Activated naive CD4-positive, alpha-beta T cell treated with anti-CD3 and anti-CD28 coated beads, Interleukin-2, amount 10 ng/mL, durations not matched to agents 7 days and 5 days (primary cell): ENCODE data around the gene TMEM229B.

Source experiments
- CTCF ChIA-PET: fragments of 350-600 bp; sonication (Branson Sonifier 250); formaldehyde crosslinking; loops from one replicate; lab custom pipeline; 2021; ENCODE audit warnings: antibody characterized with exemption; lab: Charles Lee
- DNase-seq: peaks from one replicate; pipeline ENCODE4 v3.0.0-alpha.2; 2020
- H3K27ac Mint-ChIP-seq: one replicate; pipeline ENCODE4 v1.8.0; 2021; ENCODE audit warnings: mild to moderate bottlenecking, moderate library complexity, mixed read lengths
- H3K27me3 Mint-ChIP-seq: one replicate; pipeline ENCODE4 v1.8.0; 2021; ENCODE audit warnings: mild to moderate bottlenecking, mixed read lengths
- H3K36me3 Mint-ChIP-seq: one replicate; pipeline ENCODE4 v1.8.0; 2021; ENCODE audit warnings: mixed read lengths
- H3K4me1 Mint-ChIP-seq: one replicate; pipeline ENCODE4 v1.8.0; 2021; ENCODE audit warnings: mixed read lengths
- H3K4me3 Mint-ChIP-seq: one replicate; pipeline ENCODE4 v1.8.0; 2021; ENCODE audit warnings: mild to moderate bottlenecking, moderate library complexity, mixed read lengths
- H3K9me3 Mint-ChIP-seq: one replicate; pipeline ENCODE4 v1.8.0; 2021; ENCODE audit warnings: mixed read lengths

Gene TMEM229B

GRCh38 chr14:67524634-67524963 lies 36.1 kb upstream of the TMEM229B start:
- no peaks in the 10 kb centered on the region for H3K36me3 Mint-ChIP-seq
- H3K27me3 Mint-ChIP-seq, result peaks cover 82% of the 10 kb centered on the region
- H3K4me1 Mint-ChIP-seq, result no peaks in the 10 kb centered on the region
- no peaks in the 10 kb centered on the region for H3K9me3 Mint-ChIP-seq
- no peak overlapping the region for H3K4me3 Mint-ChIP-seq
- H3K27ac Mint-ChIP-seq, result no peak overlapping the region
- CTCF ChIA-PET, result interaction anchor here (2.7 to 5.3 kb wide), 5 partner anchors 9 to 180 kb away, joined by 9 to 79 read pairs (median 33); partner anchors contain the start of gene PLEKHH1
- no peak for DNase-seq

- Mint-ChIP-seq H3K9me3 (no peaks in the 10 kb centered on the region), H3K27me3 (peaks cover 82% of the 10 kb centered on the region)
- CTCF ChIA-PET, result interaction anchor here (2.7 to 5.3 kb wide), 4 partner anchors 10 to 180 kb away, joined by 9 to 79 read pairs (median 24); partner anchors contain the start of gene PLEKHH1
Measured at GRCh38 chr14:67523764-67524633, 35.5 kb upstream of the TMEM229B start.

GRCh38 chr14:67522270-67522669 lies 33.7 kb upstream of the TMEM229B start:
- no peak overlapping the region for H3K27ac Mint-ChIP-seq
- H3K27me3 Mint-ChIP-seq, result peaks cover 80% of the 10 kb centered on the region
- H3K9me3 Mint-ChIP-seq, result no peaks in the 10 kb centered on the region
- CTCF ChIA-PET, result interaction anchor here (1.5 kb wide), 1 partner anchor 182 kb away, joined by 4 read pairs; no protein-coding TSS in a partner anchor
- no peak overlapping the region for H3K4me3 Mint-ChIP-seq
- no peaks in the 10 kb centered on the region for H3K36me3 Mint-ChIP-seq
- DNase-seq, result no peak
- no peaks in the 10 kb centered on the region for H3K4me1 Mint-ChIP-seq

More at GRCh38 chr14:67523764-67524633, 35.5 kb upstream of the TMEM229B start:
- no peak for DNase-seq
- H3K4me3 Mint-ChIP-seq, result no peak overlapping the region
- H3K4me1 Mint-ChIP-seq, result no peaks in the 10 kb centered on the region
- no peaks in the 10 kb centered on the region for H3K36me3 Mint-ChIP-seq
- H3K27ac Mint-ChIP-seq, result no peak overlapping the region

- Mint-ChIP-seq H3K4me3 (no peak overlapping the region), H3K4me1 (peaks cover 11% of the 10 kb centered on the region), H3K9me3 (no peaks in the 10 kb centered on the region), H3K27me3 (peaks cover 80% of the 10 kb centered on the region), H3K27ac (no peak overlapping the region), H3K36me3 (no peaks in the 10 kb centered on the region)
- CTCF ChIA-PET, result interaction anchor here (0.9 kb wide), 1 partner anchor 93 kb away, joined by 3 read pairs; no protein-coding TSS in a partner anchor
- DNase-seq, result no peak
Measured at GRCh38 chr14:67520482-67520881, 32.0 kb upstream of the TMEM229B start.

- CTCF ChIA-PET, result no interaction called here
- no peak overlapping the region for H3K27ac Mint-ChIP-seq
- peaks cover 14% of the 10 kb centered on the region for H3K4me1 Mint-ChIP-seq
- no peak overlapping the region for H3K4me3 Mint-ChIP-seq
- no peaks in the 10 kb centered on the region for H3K36me3 Mint-ChIP-seq
- H3K9me3 Mint-ChIP-seq, result no peaks in the 10 kb centered on the region
- peaks cover 78% of the 10 kb centered on the region for H3K27me3 Mint-ChIP-seq
- no peak for DNase-seq
Measured at GRCh38 chr14:67519406-67519805, 30.9 kb upstream of the TMEM229B start.

GRCh38 chr14:67517083-67517482 lies 28.6 kb upstream of the TMEM229B start:
- Mint-ChIP-seq H3K9me3 (no peaks in the 10 kb centered on the region), H3K4me3 (no peak overlapping the region), H3K36me3 (no peaks in the 10 kb centered on the region), H3K4me1 (peaks cover 19% of the 10 kb centered on the region), H3K27ac (no peak overlapping the region), H3K27me3 (peaks cover 76% of the 10 kb centered on the region)
- DNase-seq, result no peak
- CTCF ChIA-PET, result interaction anchor here (0.7 to 1.9 kb wide), 4 partner anchors 10 to 107 kb away, joined by 3 to 13 read pairs (median 4); partner anchors contain the start of gene PIGH

- H3K9me3 Mint-ChIP-seq, result no peaks in the 10 kb centered on the region
- peak overlapping the region; percentile 50 for H3K4me3 Mint-ChIP-seq
- H3K4me1 Mint-ChIP-seq, result peaks cover 19% of the 10 kb centered on the region
- no peak overlapping the region for H3K27ac Mint-ChIP-seq
- CTCF ChIA-PET, result interaction anchor here (1.1 to 1.9 kb wide), 4 partner anchors 10 to 96 kb away, joined by 3 to 13 read pairs (median 4); partner anchors contain the start of gene PIGH
- no peak for DNase-seq
- peaks cover 76% of the 10 kb centered on the region for H3K27me3 Mint-ChIP-seq
- H3K36me3 Mint-ChIP-seq, result no peaks in the 10 kb centered on the region
Measured at GRCh38 chr14:67516676-67517075, 28.2 kb upstream of the TMEM229B start.

GRCh38 chr14:67515386-67516079 lies 27.0 kb upstream of the TMEM229B start:
- Mint-ChIP-seq H3K27ac (no peak overlapping the region), H3K36me3 (no peaks in the 10 kb centered on the region), H3K9me3 (no peaks in the 10 kb centered on the region), H3K27me3 (peaks cover 83% of the 10 kb centered on the region), H3K4me3 (peak overlapping the region; percentile 80), H3K4me1 (peaks cover 19% of the 10 kb centered on the region)
- CTCF ChIA-PET, result interaction anchor here (1.1 to 8.1 kb wide), 4 partner anchors 11 to 88 kb away, joined by 3 to 34 read pairs (median 8); no protein-coding TSS in a partner anchor
- peak; percentile 54 for DNase-seq

- H3K27me3 Mint-ChIP-seq, result peaks cover 86% of the 10 kb centered on the region
- peak; percentile 72 for DNase-seq
Measured at GRCh38 chr14:67514650-67515385, 26.3 kb upstream of the TMEM229B start.

GRCh38 chr14:67514203-67514607 lies 25.7 kb upstream of the TMEM229B start:
- Mint-ChIP-seq H3K4me3 (peak overlapping the region; percentile 80), H3K4me1 (peaks cover 19% of the 10 kb centered on the region), H3K9me3 (no peaks in the 10 kb centered on the region), H3K27ac (no peak overlapping the region), H3K36me3 (no peaks in the 10 kb centered on the region), H3K27me3 (peaks cover 80% of the 10 kb centered on the region)
- no peak for DNase-seq
- CTCF ChIA-PET, result interaction anchor here (1.0 to 8.1 kb wide), 2 partner anchors 12 to 86 kb away, joined by 3 to 34 read pairs; no protein-coding TSS in a partner anchor

More at GRCh38 chr14:67514650-67515385, 26.3 kb upstream of the TMEM229B start:
- Mint-ChIP-seq H3K36me3 (no peaks in the 10 kb centered on the region), H3K27ac (peak overlapping the region; percentile 37), H3K4me1 (peaks cover 19% of the 10 kb centered on the region), H3K9me3 (no peaks in the 10 kb centered on the region), H3K4me3 (peak overlapping the region; percentile 80)
- CTCF ChIA-PET, result interaction anchor here (1.0 to 8.1 kb wide), 2 partner anchors 11 to 86 kb away, joined by 3 to 34 read pairs; no protein-coding TSS in a partner anchor

GRCh38 chr14:67513631-67514108 lies 25.1 kb upstream of the TMEM229B start:
- no peak for DNase-seq
- Mint-ChIP-seq H3K36me3 (no peaks in the 10 kb centered on the region), H3K9me3 (no peaks in the 10 kb centered on the region), H3K4me3 (peak overlapping the region; percentile 67), H3K27me3 (peaks cover 75% of the 10 kb centered on the region), H3K27ac (no peak overlapping the region), H3K4me1 (peaks cover 19% of the 10 kb centered on the region)
- CTCF ChIA-PET, result interaction anchor here (8.1 kb wide), 1 partner anchor 13 kb away, joined by 34 read pairs; no protein-coding TSS in a partner anchor

- DNase-seq, result no peak
- no peak overlapping the region for H3K27ac Mint-ChIP-seq
- no peaks in the 10 kb centered on the region for H3K36me3 Mint-ChIP-seq
- peaks cover 19% of the 10 kb centered on the region for H3K4me1 Mint-ChIP-seq
- CTCF ChIA-PET, result interaction anchor here (0.9 to 8.1 kb wide), 3 partner anchors 14 to 154 kb away, joined by 3 to 34 read pairs (median 3); no protein-coding TSS in a partner anchor
- no peak overlapping the region for H3K4me3 Mint-ChIP-seq
- no peaks in the 10 kb centered on the region for H3K9me3 Mint-ChIP-seq
- H3K27me3 Mint-ChIP-seq, result peaks cover 76% of the 10 kb centered on the region
Measured at GRCh38 chr14:67512463-67513310, 24.2 kb upstream of the TMEM229B start.
